GM23338 (cell line): ENCODE data around the gene PRKAR1B. TPM values are rescaled to one million over a fixed set of nuclear protein-coding genes. Genes with fewer than 3 reads are reported as not detected.

ENCODE experiments used
- CREB1 ChIP-seq: fragments of 250-450 bp; sonication (Bioruptor Pico); IDR thresholded peaks from 2 replicates; pipeline ENCODE4 v1.5.0; 2020; ENCODE audit warnings: low read depth, mild to moderate bottlenecking, moderate library complexity
- ETS1 ChIP-seq: IDR thresholded peaks from 2 replicates; pipeline ENCODE4 v1.6.1; 2016; ENCODE audit warnings: antibody characterized with exemption
- EZH2phosphoT487 ChIP-seq: fragments of 200-600 bp; sonication (generic); IDR thresholded peaks from one replicate; pipeline ENCODE4 v1.8.1; 2018; ENCODE audit warnings: antibody characterized with exemption; ENCODE audit not compliant: unreplicated experiment
- NANOG ChIP-seq: IDR thresholded peaks from 2 replicates; pipeline ENCODE4 v1.6.1; 2016; ENCODE audit warnings: antibody characterized with exemption, borderline replicate concordance
- POLR2AphosphoS5 ChIP-seq: IDR thresholded peaks from 2 replicates; pipeline ENCODE4 v1.6.1; 2016; ENCODE audit warnings: antibody characterized with exemption, low read depth
- STAT1 ChIP-seq: IDR thresholded peaks from one replicate; pipeline ENCODE4 v1.6.1; 2016; ENCODE audit warnings: antibody characterized with exemption; ENCODE audit not compliant: unreplicated experiment
- ZNF331 ChIP-seq: fragments of 250-450 bp; sonication (Bioruptor Pico); IDR thresholded peaks from 2 replicates; pipeline ENCODE4 v1.5.0; 2020; ENCODE audit warnings: low read depth, mild to moderate bottlenecking, moderate library complexity
- ZNF462 ChIP-seq: fragments of 250-450 bp; sonication (Bioruptor Pico); IDR thresholded peaks from 2 replicates; pipeline ENCODE4 v1.5.0; 2020; ENCODE audit warnings: mild to moderate bottlenecking, moderate library complexity
- polyA plus RNA-seq: library from polyadenylated mRNA; unstranded; fragments of >200 nt; fragmentation: Nextera tagmentation; extraction: Ambion mirVana; gene quantifications from 2 replicates; pipeline ENCODE4 v1.2.1, GENCODE V29; 2016
- total RNA-seq: library from RNA; depleted of rRNA; stranded (reverse); fragments of >200 nt; shearing (Covaris generic); gene quantifications from 2 replicates; pipeline ENCODE4 v1.2.3, GENCODE V29; 2014

Gene PRKAR1B
- total and polyA plus RNA-seq, 2 experiments from 2014 or later: 35.7 to 36.7 TPM

- no peak for TF ChIP-seq ZNF462 (CRISPR knock-in tag)
- TF ChIP-seq NANOG: no peak
- no peak for TF ChIP-seq ZNF331 (CRISPR knock-in tag)
- TF ChIP-seq POLR2AphosphoS5: no peak
- TF ChIP-seq ETS1: no peak
- no peak for TF ChIP-seq STAT1
- no peak for TF ChIP-seq EZH2phosphoT487
- TF ChIP-seq CREB1 (CRISPR knock-in tag): no peak
Observed at GRCh38 chr7:550881-551614, 176.0 kb downstream of the PRKAR1B start (continued).
